K562 (cell line): ENCODE measurements around the gene HES3.

Experiments
- CBX5 ChIP-seq: IDR thresholded peaks from 2 replicates; pipeline ENCODE4 v1.6.1; 2014; ENCODE audit warnings: low read depth, borderline replicate concordance
- CTCF ChIP-seq, 3 experiments: IDR thresholded peaks in 2 of 3; conservative IDR thresholded peaks in 1 of 3; 2 replicates each; pipeline ENCODE4 v1.5.1; 2011 to 2012; ENCODE audit warnings: low read length in 3 of 3, mild to moderate bottlenecking in 3 of 3, control low read depth in 2 of 3, improper control_type of control experiment in 1 of 3, inconsistent platforms in 1 of 3, low read depth in 1 of 3, mixed read lengths in 1 of 3, moderate library complexity in 1 of 3; ENCODE audit not compliant: insufficient read depth in 2 of 3
- MCM5 ChIP-seq: fragments of 450-650 bp; IDR thresholded peaks from 2 replicates; pipeline ENCODE4 v1.6.1; 2016; ENCODE audit warnings: low read depth
- NCOA2 ChIP-seq, 2 experiments: fragments of 450-650 bp; IDR thresholded peaks; 2 replicates each; pipeline ENCODE4 v1.6.1; 2018; ENCODE audit warnings: mild to moderate bottlenecking in 2 of 2, moderate library complexity in 1 of 2; ENCODE audit not compliant: partially characterized antibody in 2 of 2
- NONO ChIP-seq, 2 experiments: fragments of 200-400 bp in 1 of 2; fragments of 450-650 bp in 1 of 2; formaldehyde crosslinking in 1 of 2; IDR thresholded peaks; 2 replicates each; pipeline ENCODE4 v1.6.1; 2017; ENCODE audit warnings: low read depth in 2 of 2, mild to moderate bottlenecking in 2 of 2, moderate library complexity in 2 of 2, low read length in 1 of 2
- REST ChIP-seq, 2 experiments: fragments of 450-650 bp; formaldehyde crosslinking in 1 of 2; IDR thresholded peaks; 2 replicates each; pipeline versions ENCODE4 v1.4.0 to v1.6.1; 2014 to 2020; ENCODE audit warnings: mild to moderate bottlenecking in 2 of 2, borderline replicate concordance in 1 of 2, low read depth in 1 of 2
- ZFP91 ChIP-seq: sonication (generic); formaldehyde crosslinking; IDR thresholded peaks from 2 replicates; pipeline ENCODE4 v1.8.0; 2022; ENCODE audit warnings: mild to moderate bottlenecking, missing genetic modification reagents
- ZHX1 ChIP-seq: fragments of 150-350 bp; conservative IDR thresholded peaks from 2 replicates; pipeline ENCODE4 v1.6.1; 2014; ENCODE audit warnings: low read length

- no peak for TF ChIP-seq REST (IDR thresholded peaks at IDR 0.05; ENCODE audit: borderline replicate concordance)
- TF ChIP-seq REST (CRISPR knock-in tag; IDR thresholded peaks at IDR 0.05; ENCODE audit: low read depth): no peak
- TF ChIP-seq NCOA2 (IDR thresholded peaks at IDR 0.05; ENCODE audit: partially characterized antibody in 2 of 2): no peak
- no peak for TF ChIP-seq MCM5
- TF ChIP-seq NONO (IDR thresholded peaks at IDR 0.05; ENCODE audit: low read depth in 2 of 2, low read length in 1 of 2): no peak
- TF ChIP-seq CTCF (IDR thresholded peaks at IDR 0.05 in 2 of 3, conservative IDR thresholded peaks at IDR 0.05 in 1 of 3; ENCODE audit: insufficient read depth in 2 of 3, low read depth in 1 of 3, low read length in 3 of 3): no peak
- no peak for TF ChIP-seq CBX5
- TF ChIP-seq ZHX1: no peak
- no peak for TF ChIP-seq ZFP91 (CRISPR knock-in tag)
Observed at GRCh38 chr1:6266641-6267040, 22.7 kb downstream of the HES3 start.
